SK-N-SH treated with all-trans-retinoic acid at 6 μM for 48 hours (cell line): Measurements from ENCODE around the gene ANKRD13D.

Experiments
- ARNTL ChIP-seq: fragments of 450-650 bp; formaldehyde crosslinking; IDR thresholded peaks from 2 replicates; pipeline ENCODE4 v1.5.0; 2020; ENCODE audit warnings: low read depth, mild to moderate bottlenecking, moderate library complexity, borderline replicate concordance
- CREB5 ChIP-seq: fragments of 250-450 bp; sonication (Bioruptor Pico); IDR thresholded peaks from 2 replicates; pipeline ENCODE4 v1.5.1; 2020; ENCODE audit warnings: low read depth, mild to moderate bottlenecking, moderate library complexity
- ESRRG ChIP-seq: fragments of 250-450 bp; sonication (Bioruptor Pico); IDR thresholded peaks from 2 replicates; pipeline ENCODE4 v1.6.1; 2021; ENCODE audit warnings: mild to moderate bottlenecking
- PATZ1 ChIP-seq: fragments of 250-450 bp; sonication (Bioruptor Pico); IDR thresholded peaks from 2 replicates; pipeline ENCODE4 v1.8.0; 2020; ENCODE audit warnings: mild to moderate bottlenecking, moderate library complexity, borderline replicate concordance
- RARB ChIP-seq: fragments of 250-450 bp; sonication (Bioruptor Pico); IDR thresholded peaks from 2 replicates; pipeline ENCODE4 v1.8.0; 2021; ENCODE audit warnings: mild to moderate bottlenecking, moderate library complexity
- ZC3H10 ChIP-seq: fragments of 250-450 bp; sonication (Bioruptor Pico); IDR thresholded peaks from 2 replicates; pipeline ENCODE4 v1.5.1; 2021; ENCODE audit warnings: mild to moderate bottlenecking, moderate library complexity
- ZFP3 ChIP-seq: fragments of 250-450 bp; sonication (Bioruptor Pico); IDR thresholded peaks from 2 replicates; pipeline ENCODE4 v1.5.0; 2020; ENCODE audit warnings: mild to moderate bottlenecking, moderate library complexity
- ZFP30 ChIP-seq: fragments of 450-650 bp; formaldehyde crosslinking; IDR thresholded peaks from 2 replicates; pipeline ENCODE4 v1.5.0; 2022; ENCODE audit warnings: mild to moderate bottlenecking, moderate library complexity
- ZNF565 ChIP-seq: fragments of 450-650 bp; formaldehyde crosslinking; conservative IDR thresholded peaks from 2 replicates; pipeline ENCODE4 v1.5.0; 2020; ENCODE audit warnings: low read depth, mild to moderate bottlenecking, moderate library complexity
- ZNF8 ChIP-seq: fragments of 450-650 bp; formaldehyde crosslinking; IDR thresholded peaks from 2 replicates; pipeline ENCODE4 v1.5.0; 2020; ENCODE audit warnings: mild to moderate bottlenecking, moderate library complexity

- TF ChIP-seq ZC3H10 (CRISPR knock-in tag), result no peak
- TF ChIP-seq ZNF8, result no peak
- TF ChIP-seq CREB5 (CRISPR knock-in tag), result no peak
- TF ChIP-seq ZNF565 (CRISPR knock-in tag), result no peak
- TF ChIP-seq PATZ1, result no peak
- TF ChIP-seq ZFP30, result no peak
- TF ChIP-seq ARNTL, result no peak
- no peak for TF ChIP-seq ZFP3 (CRISPR knock-in tag)
- TF ChIP-seq RARB (CRISPR knock-in tag), result no peak
- no peak for TF ChIP-seq ESRRG (CRISPR knock-in tag)
Observed at GRCh38 chr11:67345247-67345919, 56.3 kb downstream of the ANKRD13D start.
